Measurements from ENCODE around the gene KLF11.

The KLF11 gene

GRCh38 chr2:10059016-10059351, 15.6 kb downstream of the KLF11 start:
- no peaks in the 10 kb centered on the region for H3K27me3 Mint-ChIP-seq
- H3K9me3 Mint-ChIP-seq, result no peaks in the 10 kb centered on the region
- H3K4me1 Mint-ChIP-seq, result peaks cover 7% of the 10 kb centered on the region
- peaks cover under 1% of the 10 kb centered on the region for H3K36me3 Mint-ChIP-seq
- no peak overlapping the region for H3K4me3 Mint-ChIP-seq
- no peak overlapping the region for H3K27ac Mint-ChIP-seq

- Mint-ChIP-seq H3K36me3 (no peaks in the 10 kb centered on the region), H3K27ac (no peak overlapping the region), H3K27me3 (no peaks in the 10 kb centered on the region), H3K4me3 (no peak overlapping the region), H3K4me1 (peaks cover 7% of the 10 kb centered on the region), H3K9me3 (no peaks in the 10 kb centered on the region)
Observed at GRCh38 chr2:10059552-10060335, 16.4 kb downstream of the KLF11 start.

- no peaks in the 10 kb centered on the region for H3K27me3 Mint-ChIP-seq
- H3K27ac Mint-ChIP-seq, result no peak overlapping the region
- H3K9me3 Mint-ChIP-seq, result no peaks in the 10 kb centered on the region
- peaks cover 7% of the 10 kb centered on the region for H3K4me1 Mint-ChIP-seq
- H3K4me3 Mint-ChIP-seq, result no peak overlapping the region
- H3K36me3 Mint-ChIP-seq, result no peaks in the 10 kb centered on the region
Observed at GRCh38 chr2:10061221-10061925, 18.0 kb downstream of the KLF11 start.

GRCh38 chr2:10062931-10063365, 19.6 kb downstream of the KLF11 start:
- H3K4me1 Mint-ChIP-seq, result no peaks in the 10 kb centered on the region
- no peaks in the 10 kb centered on the region for H3K9me3 Mint-ChIP-seq
- no peaks in the 10 kb centered on the region for H3K36me3 Mint-ChIP-seq
- no peak overlapping the region for H3K27ac Mint-ChIP-seq
- no peak overlapping the region for H3K4me3 Mint-ChIP-seq
- H3K27me3 Mint-ChIP-seq, result no peaks in the 10 kb centered on the region

GRCh38 chr2:10063566-10063965, 20.2 kb downstream of the KLF11 start:
- Mint-ChIP-seq H3K27me3 (no peaks in the 10 kb centered on the region), H3K27ac (no peak overlapping the region), H3K9me3 (no peaks in the 10 kb centered on the region), H3K4me3 (no peak overlapping the region), H3K36me3 (no peaks in the 10 kb centered on the region), H3K4me1 (no peaks in the 10 kb centered on the region)

GRCh38 chr2:10064932-10065772, 21.8 kb downstream of the KLF11 start:
- H3K36me3 Mint-ChIP-seq, result no peaks in the 10 kb centered on the region
- H3K4me1 Mint-ChIP-seq, result no peaks in the 10 kb centered on the region
- H3K4me3 Mint-ChIP-seq, result no peak overlapping the region

GRCh38 chr2:10065773-10066055, 22.4 kb downstream of the KLF11 start:
- Mint-ChIP-seq H3K4me3 (no peak overlapping the region), H3K36me3 (no peaks in the 10 kb centered on the region), H3K27me3 (no peaks in the 10 kb centered on the region), H3K4me1 (no peaks in the 10 kb centered on the region), H3K27ac (no peak overlapping the region), H3K9me3 (no peaks in the 10 kb centered on the region)

More at GRCh38 chr2:10064932-10065772, 21.8 kb downstream of the KLF11 start:
- H3K27ac Mint-ChIP-seq, result no peak overlapping the region
- H3K27me3 Mint-ChIP-seq, result no peaks in the 10 kb centered on the region
- no peaks in the 10 kb centered on the region for H3K9me3 Mint-ChIP-seq

GRCh38 chr2:10067330-10067729, 24.0 kb downstream of the KLF11 start:
- H3K27me3 Mint-ChIP-seq, result no peaks in the 10 kb centered on the region
- H3K4me3 Mint-ChIP-seq, result no peak overlapping the region
- H3K36me3 Mint-ChIP-seq, result no peaks in the 10 kb centered on the region
- peaks cover under 1% of the 10 kb centered on the region for H3K4me1 Mint-ChIP-seq
- no peak overlapping the region for H3K27ac Mint-ChIP-seq
- no peaks in the 10 kb centered on the region for H3K9me3 Mint-ChIP-seq

GRCh38 chr2:10067881-10068280, 24.5 kb downstream of the KLF11 start:
- Mint-ChIP-seq H3K4me1 (peaks cover 5% of the 10 kb centered on the region), H3K27me3 (peaks cover 3% of the 10 kb centered on the region), H3K4me3 (no peak overlapping the region), H3K9me3 (no peaks in the 10 kb centered on the region), H3K27ac (no peak overlapping the region), H3K36me3 (no peaks in the 10 kb centered on the region)

GRCh38 chr2:10071176-10071575, 27.8 kb downstream of the KLF11 start:
- Mint-ChIP-seq H3K36me3 (no peaks in the 10 kb centered on the region), H3K9me3 (no peaks in the 10 kb centered on the region), H3K4me3 (no peak overlapping the region), H3K27me3 (peaks cover 11% of the 10 kb centered on the region), H3K27ac (no peak overlapping the region), H3K4me1 (peaks cover 5% of the 10 kb centered on the region)

GRCh38 chr2:10071595-10071994, 28.2 kb downstream of the KLF11 start:
- Mint-ChIP-seq H3K36me3 (no peaks in the 10 kb centered on the region), H3K9me3 (no peaks in the 10 kb centered on the region), H3K4me1 (peaks cover 5% of the 10 kb centered on the region), H3K27me3 (peaks cover 15% of the 10 kb centered on the region), H3K4me3 (no peak overlapping the region), H3K27ac (no peak overlapping the region)

GRCh38 chr2:10072656-10073480, 29.5 kb downstream of the KLF11 start:
- peaks cover 5% of the 10 kb centered on the region for H3K4me1 Mint-ChIP-seq
- peak overlapping the region; percentile 79 for H3K27ac Mint-ChIP-seq
- H3K9me3 Mint-ChIP-seq, result no peaks in the 10 kb centered on the region
- no peaks in the 10 kb centered on the region for H3K36me3 Mint-ChIP-seq
- H3K4me3 Mint-ChIP-seq, result no peak overlapping the region
- peaks cover 26% of the 10 kb centered on the region for H3K27me3 Mint-ChIP-seq

GRCh38 chr2:10073706-10074105, 30.4 kb downstream of the KLF11 start:
- Mint-ChIP-seq H3K4me3 (no peak overlapping the region), H3K36me3 (no peaks in the 10 kb centered on the region), H3K4me1 (peaks cover 6% of the 10 kb centered on the region), H3K27me3 (peaks cover 33% of the 10 kb centered on the region), H3K27ac (no peak overlapping the region), H3K9me3 (no peaks in the 10 kb centered on the region)

GRCh38 chr2:10075101-10075500, 31.8 kb downstream of the KLF11 start:
- Mint-ChIP-seq H3K9me3 (no peaks in the 10 kb centered on the region), H3K4me3 (no peak overlapping the region), H3K27me3 (peaks cover 39% of the 10 kb centered on the region), H3K36me3 (no peaks in the 10 kb centered on the region), H3K4me1 (peaks cover 12% of the 10 kb centered on the region), H3K27ac (no peak overlapping the region)

- Mint-ChIP-seq H3K4me1 (peaks cover 12% of the 10 kb centered on the region), H3K9me3 (no peaks in the 10 kb centered on the region), H3K36me3 (no peaks in the 10 kb centered on the region), H3K4me3 (no peak overlapping the region), H3K27ac (no peak overlapping the region), H3K27me3 (peaks cover 39% of the 10 kb centered on the region)
Observed at GRCh38 chr2:10075571-10076209, 32.3 kb downstream of the KLF11 start.

Measured in activated naive CD4-positive, alpha-beta T cell treated with anti-CD3 and anti-CD28 coated beads, Interleukin-2, amount 50 U/mL, for 24 hours (primary cell).